VCaP (cell line): ENCODE measurements around the gene SLC2A13.

ENCODE experiments used
- H3K27ac ChIP-seq: fragments of 450-650 bp; 2 replicates; pipeline ENCODE4 v1.5.1; 2017
- TF ChIP-seq, protein P1 (sequence below): fragments of 450-650 bp; conservative IDR thresholded peaks from 2 replicates; pipeline ENCODE4 v1.5.1; 2017; ENCODE audit warnings: mild to moderate bottlenecking, moderate library complexity

Gene SLC2A13

DNA sequence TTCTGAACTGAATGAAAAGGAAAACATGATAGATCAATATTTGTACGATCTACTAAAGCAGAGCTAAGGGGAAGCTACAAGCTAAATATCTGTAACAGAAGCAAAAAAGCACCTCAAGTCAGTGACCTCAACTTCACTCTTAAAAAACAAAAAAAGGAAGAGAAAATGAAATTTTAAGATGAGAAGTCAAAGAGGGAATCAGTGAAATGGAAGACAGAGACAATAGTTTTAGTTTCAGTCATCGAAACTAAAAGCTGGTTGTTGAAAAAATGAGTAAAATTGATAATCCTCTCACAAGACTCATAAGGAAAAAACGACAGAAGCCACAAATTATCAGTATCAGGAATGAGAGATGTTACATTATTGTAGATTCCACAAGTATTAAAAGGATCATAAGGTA is 11.9 kb upstream of the SLC2A13 start:
- no peak overlapping the region for H3K27ac ChIP-seq
- TF ChIP-seq, protein P1, sequence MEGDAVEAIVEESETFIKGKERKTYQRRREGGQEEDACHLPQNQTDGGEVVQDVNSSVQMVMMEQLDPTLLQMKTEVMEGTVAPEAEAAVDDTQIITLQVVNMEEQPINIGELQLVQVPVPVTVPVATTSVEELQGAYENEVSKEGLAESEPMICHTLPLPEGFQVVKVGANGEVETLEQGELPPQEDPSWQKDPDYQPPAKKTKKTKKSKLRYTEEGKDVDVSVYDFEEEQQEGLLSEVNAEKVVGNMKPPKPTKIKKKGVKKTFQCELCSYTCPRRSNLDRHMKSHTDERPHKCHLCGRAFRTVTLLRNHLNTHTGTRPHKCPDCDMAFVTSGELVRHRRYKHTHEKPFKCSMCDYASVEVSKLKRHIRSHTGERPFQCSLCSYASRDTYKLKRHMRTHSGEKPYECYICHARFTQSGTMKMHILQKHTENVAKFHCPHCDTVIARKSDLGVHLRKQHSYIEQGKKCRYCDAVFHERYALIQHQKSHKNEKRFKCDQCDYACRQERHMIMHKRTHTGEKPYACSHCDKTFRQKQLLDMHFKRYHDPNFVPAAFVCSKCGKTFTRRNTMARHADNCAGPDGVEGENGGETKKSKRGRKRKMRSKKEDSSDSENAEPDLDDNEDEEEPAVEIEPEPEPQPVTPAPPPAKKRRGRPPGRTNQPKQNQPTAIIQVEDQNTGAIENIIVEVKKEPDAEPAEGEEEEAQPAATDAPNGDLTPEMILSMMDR: no peak

DNA sequence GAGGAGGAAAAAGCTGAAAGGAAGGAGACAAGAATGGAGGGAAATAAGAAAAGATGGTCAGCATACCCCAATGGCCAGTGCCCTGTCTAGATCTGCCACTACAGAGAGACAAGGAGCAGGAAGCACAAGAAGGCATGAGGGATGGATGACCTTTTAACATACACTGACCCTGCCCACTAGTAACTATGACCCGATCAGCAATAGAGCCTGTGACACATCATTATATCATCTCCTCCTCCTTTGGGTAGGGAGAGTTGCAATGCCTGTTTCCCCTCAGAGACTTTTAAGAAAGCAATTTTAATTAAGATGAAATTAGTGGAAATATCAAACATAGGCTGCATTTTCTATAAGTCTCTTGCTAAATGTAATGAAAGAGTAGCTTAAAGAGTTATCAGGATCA is 4.7 kb upstream of the SLC2A13 start:
- no peak overlapping the region for H3K27ac ChIP-seq
- TF ChIP-seq, protein P1: no peak

DNA sequence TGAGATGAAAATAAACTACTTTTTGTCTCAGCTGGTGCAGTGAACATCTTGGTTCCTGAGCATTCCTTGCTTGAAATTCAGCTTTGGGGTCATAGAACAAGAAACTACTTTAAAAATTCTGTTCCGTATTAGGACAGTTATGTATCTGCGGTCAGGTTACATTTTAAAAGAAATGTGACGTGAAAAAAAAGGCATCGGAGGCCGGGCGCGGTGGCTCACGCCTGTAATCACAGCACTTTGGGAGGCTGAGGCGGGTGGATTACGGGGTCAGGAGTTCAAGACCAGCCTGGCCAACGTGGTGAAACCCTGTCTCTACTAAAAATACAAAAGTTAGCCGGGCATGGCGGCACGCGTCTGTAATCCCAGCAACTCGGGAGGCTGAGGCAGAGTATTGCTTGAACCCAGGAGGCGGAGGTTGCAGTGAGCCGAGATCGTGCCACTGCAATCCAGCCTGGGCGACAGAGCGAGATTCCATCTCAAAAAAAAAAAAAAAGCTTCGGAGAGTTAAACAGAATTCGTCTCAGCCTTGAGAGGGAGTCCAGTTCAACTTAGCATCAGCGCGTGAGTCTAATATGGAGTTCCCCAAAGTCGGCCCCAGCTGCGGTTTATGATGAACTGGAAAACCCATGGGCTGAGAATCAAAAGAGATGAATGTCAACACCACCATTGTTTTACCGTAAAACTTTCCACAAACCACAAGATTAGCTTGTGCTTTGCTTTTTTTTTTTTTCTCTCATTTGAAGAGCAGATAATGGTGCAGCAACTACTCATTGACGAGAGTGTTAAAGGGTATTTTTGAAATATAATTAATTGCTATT is 2.1 kb upstream of the SLC2A13 start:
- TF ChIP-seq, protein P1: peak; percentile 66
- no peak overlapping the region for H3K27ac ChIP-seq

DNA sequence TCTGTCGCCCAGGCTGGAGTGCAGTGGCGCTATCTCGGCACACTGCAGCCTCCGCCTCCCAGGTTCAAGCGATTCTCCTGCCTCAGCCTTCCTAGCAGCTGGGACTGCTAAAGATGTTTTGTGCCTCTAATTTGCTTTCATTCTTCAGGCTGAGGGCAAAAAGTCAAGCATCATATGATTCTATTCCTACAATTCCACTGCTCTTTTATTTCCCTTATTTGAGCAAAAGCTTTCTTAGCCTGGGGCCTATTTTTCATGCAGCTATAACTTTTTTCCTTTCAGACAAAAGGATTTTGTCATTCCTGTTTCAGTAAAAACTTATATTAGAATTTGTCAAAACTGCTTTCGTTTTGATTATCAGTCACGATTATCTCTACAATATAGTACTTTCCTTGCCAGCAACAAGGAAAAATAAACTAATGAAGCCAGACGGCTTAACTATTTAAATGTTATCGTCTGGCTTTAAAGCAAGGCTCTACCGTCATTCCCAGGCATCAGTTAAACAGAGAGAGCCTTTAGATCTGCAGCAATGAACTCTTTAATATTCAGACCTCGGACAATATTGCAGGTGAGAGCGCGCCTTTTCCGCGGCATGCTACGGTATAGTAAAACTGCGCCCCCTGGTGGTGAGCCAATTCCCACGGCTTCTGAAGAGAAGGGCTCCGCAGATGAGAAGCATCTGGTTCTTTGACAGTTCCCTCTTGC is 1.4 kb upstream of the SLC2A13 start:
- peak overlapping the region; percentile 46; the same call in 1 of the 2 replicates for H3K27ac ChIP-seq
- TF ChIP-seq, protein P1: peak; percentile 93

DNA sequence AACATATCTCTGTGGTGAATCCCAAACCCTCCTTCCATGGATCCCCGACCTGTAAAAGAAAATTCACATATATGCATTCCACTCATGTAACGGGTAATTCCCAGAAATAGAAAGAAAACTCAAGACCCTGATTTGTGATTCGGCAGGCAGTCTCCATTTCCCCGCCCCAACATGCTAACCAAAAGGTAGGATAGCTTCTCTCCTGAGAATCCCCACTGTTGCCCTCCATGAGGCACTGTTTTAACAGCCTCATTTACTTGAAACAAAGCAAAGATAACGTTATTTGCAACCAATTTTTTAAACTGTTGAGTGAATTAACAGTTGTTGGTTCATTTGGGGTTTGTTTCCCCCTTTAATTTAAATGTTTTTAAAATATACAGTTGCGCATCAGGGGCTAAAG is 774 bp upstream of the SLC2A13 start:
- TF ChIP-seq, protein P1: no peak
- peak overlapping the region; percentile 46; the same call in 1 of the 2 replicates for H3K27ac ChIP-seq

DNA sequence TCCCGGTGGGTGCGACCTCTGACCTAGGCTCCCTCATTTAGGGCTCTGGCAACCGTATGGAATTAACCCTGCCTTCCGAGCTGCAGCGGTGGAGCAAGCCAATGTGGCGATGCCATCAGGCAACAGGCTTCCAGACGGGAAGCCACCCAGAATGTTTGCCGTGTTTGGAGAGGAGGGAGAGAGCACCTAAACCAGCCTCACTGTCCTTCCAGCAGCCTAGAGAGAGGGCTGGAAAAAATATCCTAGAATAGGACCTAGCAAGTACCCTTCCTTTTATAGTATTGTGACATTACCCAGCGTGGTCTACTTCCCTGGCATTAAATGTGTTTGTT is 287 bp upstream of the SLC2A13 start:
- TF ChIP-seq, protein P1: no peak
- H3K27ac ChIP-seq: peak overlapping the region; percentile 59; the same call in 1 of the 2 replicates

DNA sequence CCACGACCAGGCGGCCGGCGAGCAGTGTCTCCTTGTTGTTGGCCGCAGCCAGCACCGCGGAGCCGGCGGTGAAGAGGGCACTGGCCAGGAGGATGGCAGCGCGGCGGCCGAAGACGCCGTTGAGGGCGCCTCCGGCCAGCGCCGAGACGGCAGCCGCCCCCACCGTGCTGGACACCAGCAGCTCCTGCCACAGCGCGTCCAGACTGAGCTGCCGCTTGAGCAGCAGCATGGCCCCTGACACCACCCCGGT is 691 bp downstream of the SLC2A13 start:
- TF ChIP-seq, protein P1: 0 out of 2 replicates have a peak, but pooled peaks have one; percentile 3
- H3K27ac ChIP-seq: peak overlapping the region; percentile 59
